ENCODE measurements around the gene PARVB. TPM values are rescaled to one million over a fixed set of nuclear protein-coding genes. Genes with fewer than 3 reads are reported as not detected.

The PARVB gene
- polyA plus RNA-seq, 1 donor (not counting 4 experiments of a cell fraction or from before 2014, with no cell fraction given), result 10.5 TPM

GRCh38 chr22:44142421-44143104 is 118.5 kb downstream of the PARVB start:
- dilution Hi-C loops (cut with MboI; ENCODE audit: extremely low pct_ligation_motif_present, low sequenced_read_pairs), result no loop called here
- H3K9ac ChIP-seq (ENCODE audit: control insufficient read depth, extremely low read depth, insufficient read depth, low read length), result no peak overlapping the region
- FAIRE-seq, result no peak

GRCh38 chr22:44143105-44143474 is 119.0 kb downstream of the PARVB start:
- Histone ChIP-seq H3K36me3 (ENCODE audit: control insufficient read depth in 2 of 2, extremely low read depth in 1 of 2, insufficient read depth in 2 of 2, low read length in 2 of 2) (no peaks in the 10 kb centered on the region), H4K20me1 (ENCODE audit: control insufficient read depth, extremely low read depth, insufficient read depth, low read length) (no peaks in the 10 kb centered on the region), H3K9me1 (ENCODE audit: control insufficient read depth, extremely low read depth, insufficient read depth, low read length) (no peaks in the 10 kb centered on the region), H2AFZ (ENCODE audit: control insufficient read depth, low read length) (no peak overlapping the region), H3K4me3 (ENCODE audit: control insufficient read depth in 2 of 3, extremely low read depth in 1 of 3, insufficient read depth in 2 of 3, low read depth in 1 of 3, low read length in 3 of 3) (no peak overlapping the region), H3K4me1 (ENCODE audit: control insufficient read depth, extremely low read depth, insufficient read depth, low read length) (no peaks in the 10 kb centered on the region), H3K4me2 (ENCODE audit: control insufficient read depth, extremely low read depth, insufficient read depth, low read depth, low read length) (no peak overlapping the region), H3K9ac (ENCODE audit: control insufficient read depth, extremely low read depth, insufficient read depth, low read length) (no peak overlapping the region), H3K79me2 (ENCODE audit: control insufficient read depth, insufficient read depth, low read length) (no peaks in the 10 kb centered on the region), H3K9me3 (ENCODE audit: control insufficient read depth, low read depth, low read length) (no peaks in the 10 kb centered on the region), H3K27me3 (ENCODE audit: control insufficient read depth, extremely low read depth, insufficient read depth, low read length) (peaks cover 16% of the 10 kb centered on the region), H3K27ac (ENCODE audit: control insufficient read depth, insufficient read depth, low read length) (no peak overlapping the region)
- DNase-seq (ENCODE audit: low read depth, low spot score), result no peak
- no peak for FAIRE-seq
- no peak for TF ChIP-seq EZH2 (IDR thresholded peaks at IDR 0.05; ENCODE audit: low read length)
- no peak for TF ChIP-seq CTCF (optimal IDR thresholded peaks at IDR 0.05 in 1 of 3, IDR thresholded peaks at IDR 0.05 in 1 of 3, conservative IDR thresholded peaks at IDR 0.05 in 1 of 3; ENCODE audit: extremely low read depth in 1 of 3, insufficient read depth in 2 of 3, low read length in 3 of 3)
- dilution Hi-C loops (cut with MboI; ENCODE audit: extremely low pct_ligation_motif_present, low sequenced_read_pairs), result no loop called here

More at GRCh38 chr22:44142421-44143104, 118.5 kb downstream of the PARVB start:
- H3K27ac ChIP-seq (ENCODE audit: control insufficient read depth, insufficient read depth, low read length), result no peak overlapping the region
- no peak overlapping the region for H3K4me3 ChIP-seq (ENCODE audit: control insufficient read depth in 2 of 3, extremely low read depth in 1 of 3, insufficient read depth in 2 of 3, low read depth in 1 of 3, low read length in 3 of 3)
- no peak overlapping the region for H2AFZ ChIP-seq (ENCODE audit: control insufficient read depth, low read length)
- H3K36me3 ChIP-seq (ENCODE audit: control insufficient read depth in 2 of 2, extremely low read depth in 1 of 2, insufficient read depth in 2 of 2, low read length in 2 of 2), result no peaks in the 10 kb centered on the region
- H3K4me2 ChIP-seq (ENCODE audit: control insufficient read depth, extremely low read depth, insufficient read depth, low read depth, low read length), result no peak overlapping the region
- TF ChIP-seq CTCF (optimal IDR thresholded peaks at IDR 0.05 in 1 of 3, IDR thresholded peaks at IDR 0.05 in 1 of 3, conservative IDR thresholded peaks at IDR 0.05 in 1 of 3; ENCODE audit: extremely low read depth in 1 of 3, insufficient read depth in 2 of 3, low read length in 3 of 3) (no peak), EZH2 (IDR thresholded peaks at IDR 0.05; ENCODE audit: low read length) (no peak)
- no peak for DNase-seq (ENCODE audit: low read depth, low spot score)
- no peaks in the 10 kb centered on the region for H4K20me1 ChIP-seq (ENCODE audit: control insufficient read depth, extremely low read depth, insufficient read depth, low read length)
- H3K79me2 ChIP-seq (ENCODE audit: control insufficient read depth, insufficient read depth, low read length), result no peaks in the 10 kb centered on the region
- H3K27me3 ChIP-seq (ENCODE audit: control insufficient read depth, extremely low read depth, insufficient read depth, low read length), result peaks cover 11% of the 10 kb centered on the region
- no peaks in the 10 kb centered on the region for H3K9me1 ChIP-seq (ENCODE audit: control insufficient read depth, extremely low read depth, insufficient read depth, low read length)
- H3K9me3 ChIP-seq (ENCODE audit: control insufficient read depth, low read depth, low read length), result no peaks in the 10 kb centered on the region
- no peaks in the 10 kb centered on the region for H3K4me1 ChIP-seq (ENCODE audit: control insufficient read depth, extremely low read depth, insufficient read depth, low read length)
